HepG2 (cell line): ENCODE measurements around the gene ZNF526. TPM values are rescaled to one million over a fixed set of nuclear protein-coding genes. Genes with fewer than 3 reads are reported as not detected.

Source experiments
- ATAC-seq: fragments of 200-7000 bp; cut with Tn5 transposase; 3 replicates; pipeline ENCODE4 v1.9.1; 2020; ENCODE audit warnings: mild to moderate bottlenecking, moderate library complexity
- BruUV-seq: library from RNA; stranded (reverse); fragments of 400-500 nt; replicated peaks from 2 replicates; lab custom pipeline; 2021; lab: Mats Ljungman, UMichigan
- CTCF ChIA-PET: fragments of 300-600 bp; formaldehyde crosslinking; extraction: SDS; loops from one replicate; lab custom pipeline; 2021; ENCODE audit warnings: low total read pairs, inconsistent platforms, low intra/inter-chr PET ratio; lab: Yijun Ruan, JAX
- POLR2A ChIA-PET: fragments of 350-600 bp; sonication (Branson Sonifier 250); formaldehyde crosslinking; loops from one replicate; lab custom pipeline; 2020; ENCODE audit warnings: antibody characterized with exemption, inconsistent platforms; lab: Yijun Ruan, JAX
- DNase-seq: peaks from one replicate; pipeline ENCODE4 v3.0.0-alpha.2; 2015; ENCODE audit warnings: low spot score
- FAIRE-seq: peaks from 3 replicates; lab custom pipeline; 2011; peaks lifted over from hg19 to GRCh38; lab: Jason Lieb, UNC
- H2AFZ ChIP-seq: one replicate; pipeline ENCODE4 v1.6.1; 2011; ENCODE audit warnings: low read length, inconsistent platforms
- H3K27ac ChIP-seq: fragments of 300-600 bp; 3 replicates; pipeline ENCODE4 v1.8.0; 2011; ENCODE audit warnings: mixed run types, mild to moderate bottlenecking, mixed read lengths, low read length, inconsistent platforms; ENCODE audit not compliant: insufficient read depth; ENCODE audit errors: extremely low read length
- H3K27me3 ChIP-seq, 2 experiments: fragments of 200-600 bp in 1 of 2; 2 replicates in 1 of 2; 3 replicates in 1 of 2; pipeline versions ENCODE4 v1.6.0 to v1.8.0; 2011; ENCODE audit warnings: low read length in 2 of 2, mild to moderate bottlenecking in 2 of 2, moderate library complexity in 2 of 2, inconsistent platforms in 1 of 2; ENCODE audit not compliant: insufficient read depth in 2 of 2, control insufficient read depth in 1 of 2
- H3K36me3 ChIP-seq, 2 experiments: fragments of 200-600 bp in 1 of 2; replicated peaks in 1 of 2; 2 replicates in 1 of 2; 3 replicates in 1 of 2; pipeline versions ENCODE4 v1.5.1 to v1.8.0; 2011; ENCODE audit warnings: low read length in 2 of 2, inconsistent platforms in 1 of 2; ENCODE audit not compliant: insufficient read depth in 2 of 2, control insufficient read depth in 1 of 2
- H3K4me1 ChIP-seq: 2 replicates; pipeline ENCODE4 v1.5.1; 2012; ENCODE audit warnings: low read length, inconsistent platforms; ENCODE audit not compliant: insufficient read depth
- H3K4me2 ChIP-seq: 2 replicates; pipeline ENCODE4 v1.6.0; 2011; ENCODE audit warnings: low read depth, low read length, inconsistent platforms
- H3K4me3 ChIP-seq, 3 experiments: fragments of 200-600 bp in 1 of 3; sonication (generic), shearing (Covaris generic) in 1 of 3; replicated peaks in 1 of 3; 2 replicates each; pipeline ENCODE4 v1.5.1; 2011 to 2016; ENCODE audit warnings: low read length in 3 of 3, inconsistent platforms in 2 of 3, low read depth in 2 of 3, mild to moderate bottlenecking in 2 of 3, control low read depth in 1 of 3, mixed read lengths in 1 of 3; ENCODE audit not compliant: insufficient read depth in 1 of 3
- H3K79me2 ChIP-seq: one replicate; pipeline ENCODE4 v1.6.1; 2011; ENCODE audit warnings: low read length, inconsistent platforms; ENCODE audit not compliant: insufficient read depth
- H3K9ac ChIP-seq: 2 replicates; pipeline ENCODE4 v1.6.0; 2011; ENCODE audit warnings: mild to moderate bottlenecking, low read depth, low read length, inconsistent platforms; ENCODE audit not compliant: insufficient read depth
- H3K9me3 ChIP-seq: 2 replicates; pipeline ENCODE4 v1.5.1; 2012; ENCODE audit warnings: mild to moderate bottlenecking, low read length
- H4K20me1 ChIP-seq: 2 replicates; pipeline ENCODE4 v1.6.0; 2011; ENCODE audit warnings: inconsistent platforms, mild to moderate bottlenecking, low read length, moderate library complexity; ENCODE audit not compliant: insufficient read depth
- AGO1 ChIP-seq: fragments of 200-400 bp; formaldehyde crosslinking; IDR thresholded peaks from 2 replicates; pipeline ENCODE4 v1.6.1; 2017; ENCODE audit warnings: mild to moderate bottlenecking, low read depth, low read length, moderate library complexity; ENCODE audit not compliant: poor library complexity, severe bottlenecking
- KDM5A ChIP-seq: fragments of 200-600 bp; sonication (generic); IDR thresholded peaks from 2 replicates; pipeline ENCODE4 v1.7.0; 2018; ENCODE audit warnings: antibody characterized with exemption, mild to moderate bottlenecking, low read length, borderline replicate concordance
- KLF9 ChIP-seq: IDR thresholded peaks from 2 replicates; pipeline ENCODE4 v1.6.1; 2016; ENCODE audit warnings: low read depth
- NPAS2 ChIP-seq: sonication (generic); formaldehyde crosslinking; IDR thresholded peaks from 2 replicates; pipeline ENCODE4 v1.8.0; 2022; ENCODE audit warnings: mild to moderate bottlenecking, missing genetic modification reagents, borderline replicate concordance
- PAF1 ChIP-seq: IDR thresholded peaks from 2 replicates; pipeline ENCODE4 v1.6.1; 2016; ENCODE audit warnings: missing genetic modification reagents, missing compliant biosample characterization
- POLR2AphosphoS5 ChIP-seq: IDR thresholded peaks from 2 replicates; pipeline ENCODE4 v1.6.1; 2012; ENCODE audit warnings: low read depth, low read length
- POLR2G ChIP-seq: fragments of 200-400 bp; formaldehyde crosslinking; IDR thresholded peaks from 2 replicates; pipeline ENCODE4 v1.6.1; 2018; ENCODE audit warnings: mild to moderate bottlenecking, low read depth, low read length, moderate library complexity
- RBFOX2 ChIP-seq: fragments of 200-400 bp; formaldehyde crosslinking; IDR thresholded peaks from 2 replicates; pipeline ENCODE4 v1.6.1; 2017; ENCODE audit warnings: low read depth, mild to moderate bottlenecking, low read length
- RBM22 ChIP-seq: fragments of 200-400 bp; formaldehyde crosslinking; optimal IDR thresholded peaks from 2 replicates; pipeline ENCODE3; 2017; ENCODE audit warnings: mild to moderate bottlenecking, low read length, moderate library complexity
- SOX13 ChIP-seq, 3 experiments: fragments of 450-650 bp in 1 of 3; sonication (generic) in 1 of 3; formaldehyde crosslinking in 1 of 3; IDR thresholded peaks in 2 of 3; conservative IDR thresholded peaks in 1 of 3; 2 replicates each; pipeline versions ENCODE4 v1.5.0 to v1.6.1; 2016 to 2020; ENCODE audit warnings: antibody characterized with exemption in 1 of 3, mild to moderate bottlenecking in 1 of 3, missing compliant biosample characterization in 1 of 3, missing genetic modification reagents in 1 of 3, moderate library complexity in 1 of 3
- SSRP1 ChIP-seq: IDR thresholded peaks from 2 replicates; pipeline ENCODE4 v1.6.1; 2016; ENCODE audit warnings: control low read depth
- TAF15 ChIP-seq: fragments of 200-400 bp; formaldehyde crosslinking; IDR thresholded peaks from one replicate; pipeline ENCODE4 v1.6.1; 2018; ENCODE audit warnings: mild to moderate bottlenecking, low read depth, low read length; ENCODE audit not compliant: poor library complexity, severe bottlenecking
- ZMAT3 ChIP-seq: sonication (generic); formaldehyde crosslinking; conservative IDR thresholded peaks from 2 replicates; pipeline ENCODE4 v1.7.0; 2021; ENCODE audit warnings: missing genetic modification reagents
- ZNF577 ChIP-seq: sonication (generic); formaldehyde crosslinking; IDR thresholded peaks from 2 replicates; pipeline ENCODE4 v1.4.0; 2020; ENCODE audit warnings: mild to moderate bottlenecking, low read depth, missing genetic modification reagents, borderline replicate concordance
- ZNF646 ChIP-seq: sonication (generic); formaldehyde crosslinking; IDR thresholded peaks from 2 replicates; pipeline ENCODE4 v1.9.0; 2021; ENCODE audit warnings: mild to moderate bottlenecking, missing genetic modification reagents
- ZNF678 ChIP-seq: sonication (generic); formaldehyde crosslinking; IDR thresholded peaks from 2 replicates; pipeline ENCODE4 v1.4.0; 2020; ENCODE audit warnings: mild to moderate bottlenecking, missing genetic modification reagents
- WGBS: methylation state at CpG from one replicate; pipeline ENCODE4 v1.1.6; 2017; ENCODE audit warnings: low lambda C conversion rate; 5-methylcytosine and 5-hydroxymethylcytosine counted together
- in situ Hi-C: cut with HindIII; loops from 2 replicates; pipeline ENCODE4 v1.10.0; 2017; ENCODE audit warnings: low pct_unique_long_range_greater_than_20kb; ENCODE audit not compliant: extremely low pct_ligation_motif_present
- intact Hi-C: fragments of 100-400 bp; cut with micrococcal nuclease; formaldehyde crosslinking; loops from one replicate; pipeline ENCODE4 v1.10.0; 2022; ENCODE audit not compliant: unreplicated experiment
- polyA plus RNA-seq, 8 experiments: library from polyadenylated mRNA; depleted of rRNA in 3 of 8; stranded (reverse) in 7 of 8; unstranded in 1 of 8; fragments of >200 nt; fragmentation: Illumina TruSeq in 4 of 8; extraction: Trizol in 4 of 8; gene quantifications; 2 replicates each; pipeline versions ENCODE4 v1.2.1 to v1.2.3, GENCODE V29; 2011 to 2016; ENCODE audit warnings: low read depth in 4 of 8, missing spikeins in 1 of 8, mixed read lengths in 1 of 8; ENCODE audit not compliant: insufficient read depth in 1 of 8
- total RNA-seq, 5 experiments: library from RNA; depleted of rRNA; stranded (reverse); fragments of >200 nt; fragmentation: Illumina TruSeq; extraction: Trizol; gene quantifications; 2 replicates each; pipeline ENCODE4 v1.2.3, GENCODE V29; 2016; ENCODE audit warnings: low read depth in 1 of 5

The ZNF526 gene
- total and polyA plus RNA-seq, 2 of the 13 experiments (the other 11 are each of a cell fraction or from before 2014, with no cell fraction given), result 3.3 to 8.4 TPM

- in situ Hi-C loops, result no loop called here
- peaks cover 70% of the 10 kb centered on the region for H3K4me1 ChIP-seq
- BruUV-seq, result no TSS peak
- peaks cover 35% of the 10 kb centered on the region for H3K79me2 ChIP-seq
- H3K27me3 ChIP-seq, result no peaks in the 10 kb centered on the region; a peak in 1 of 5 replicates
- ATAC-seq, result no peak
- peaks cover 50% of the 10 kb centered on the region for H4K20me1 ChIP-seq
- 97% methylated on average over 40 of the region's 41 CpGs for WGBS
- intact Hi-C loops, result no loop called here
- H2AFZ ChIP-seq, result no peak overlapping the region
- peaks cover 7 to 32% of the 10 kb centered on the region in 2 experiments; a peak in 3 of 5 replicates for H3K36me3 ChIP-seq
- no peak for FAIRE-seq
- H3K4me3 ChIP-seq, result no peak overlapping the region
- no peaks in the 10 kb centered on the region for H3K9me3 ChIP-seq
- no peak overlapping the region for H3K4me2 ChIP-seq
- no peak overlapping the region for H3K9ac ChIP-seq
- H3K27ac ChIP-seq, result no peak overlapping the region
- CTCF ChIA-PET, result no interaction called here
- POLR2A ChIA-PET, result interaction anchor here (0.5 to 6.6 kb wide), 4 partner anchors 11 to 57 kb away, joined by 3 to 117 read pairs (median 14); no protein-coding TSS in a partner anchor
- no peak for DNase-seq
- TF ChIP-seq PAF1 (CRISPR knock-in tag), result peak; percentile 80; the same call in 1 of the 2 replicates
- peak; percentile 16 for TF ChIP-seq POLR2AphosphoS5
- TF ChIP-seq AGO1, result peak; percentile 83
- TF ChIP-seq RBM22, result peak; percentile 86
- no peak for TF ChIP-seq SOX13 (IDR thresholded peaks at IDR 0.05)
- TF ChIP-seq SOX13 (CRISPR knock-in tag; conservative IDR thresholded peaks at IDR 0.05 in 1 of 2, IDR thresholded peaks at IDR 0.05 in 1 of 2), result no peak
- TF ChIP-seq TAF15, result peak; percentile 68
- no peak for TF ChIP-seq ZNF577 (CRISPR knock-in tag)
- peak; percentile 85 for TF ChIP-seq RBFOX2
- no peak for TF ChIP-seq KLF9 (CRISPR knock-in tag)
- no peak for TF ChIP-seq ZMAT3 (CRISPR knock-in tag)
- TF ChIP-seq KDM5A, result no peak
- TF ChIP-seq ZNF646, result no peak
- TF ChIP-seq SSRP1 (CRISPR knock-in tag), result peak; percentile 55; the same call in 1 of the 2 replicates
- no peak for TF ChIP-seq ZNF678 (CRISPR knock-in tag)
- peak; percentile 57 for TF ChIP-seq POLR2G
- no peak for TF ChIP-seq NPAS2 (CRISPR knock-in tag)
These were observed 28.4 kb downstream of the ZNF526 start for GRCh38 chr19:42248270-42249148.
